ENCODE measurements around the gene DCT. TPM values are rescaled to one million over a fixed set of nuclear protein-coding genes. Genes with fewer than 3 reads are reported as not detected.

The DCT gene
- total RNA-seq, 3 donors from 2014 or later (not counting 1 experiment from before 2014, with no cell fraction given), result 0.16 to 0.75 (median 0.28) TPM

GRCh38 chr13:94433055-94433961, 46.2 kb downstream of the DCT start:
- ATAC-seq (no peak), DNase-seq (no peak)
- no peak for TF ChIP-seq CTCF (IDR thresholded peaks at IDR 0.05)
- H3K9me3 ChIP-seq (ENCODE audit: control insufficient read depth, insufficient read depth, low read length), result no peaks in the 10 kb centered on the region
- no peaks in the 10 kb centered on the region for H3K36me3 Mint-ChIP-seq
- no peak overlapping the region for H3K27ac ChIP-seq (ENCODE audit: low read length)
- H3K27me3 ChIP-seq (ENCODE audit: control insufficient read depth, insufficient read depth, low read length), result no peaks in the 10 kb centered on the region
- H3K4me3 Mint-ChIP-seq, result no peak overlapping the region
- peaks cover 0 to 4% of the 10 kb centered on the region in 2 donors for H3K27me3 Mint-ChIP-seq (ENCODE audit: low read depth in 2 of 2)
- WGBS (ENCODE audit: insufficient coverage), result 69% methylated on average over 19 of the region's 19 CpGs
- H3K27ac Mint-ChIP-seq, result no peak overlapping the region
- no peaks in the 10 kb centered on the region for H3K9me3 Mint-ChIP-seq
- H3K36me3 ChIP-seq (ENCODE audit: control insufficient read depth, insufficient read depth, low read length), result no peaks in the 10 kb centered on the region
- no peaks in the 10 kb centered on the region for H3K4me1 ChIP-seq (ENCODE audit: control insufficient read depth, insufficient read depth, low read length)
- H3K4me3 ChIP-seq (ENCODE audit: low read length), result no peak overlapping the region
- H3K4me1 Mint-ChIP-seq, result no peaks in the 10 kb centered on the region
- intact Hi-C loops (cut with micrococcal nuclease), result no loop called here

GRCh38 chr13:94431987-94432386, 47.5 kb downstream of the DCT start:
- ATAC-seq (no peak), DNase-seq (no peak)
- H3K9me3 ChIP-seq (ENCODE audit: control insufficient read depth, insufficient read depth, low read length), result no peaks in the 10 kb centered on the region
- H3K4me1 ChIP-seq (ENCODE audit: control insufficient read depth, insufficient read depth, low read length), result no peaks in the 10 kb centered on the region
- intact Hi-C loops (cut with micrococcal nuclease), result no loop called here
- Mint-ChIP-seq H3K4me1 (no peaks in the 10 kb centered on the region), H3K4me3 (no peak overlapping the region), H3K27me3 (ENCODE audit: low read depth in 2 of 2) (peaks cover 0 to 4% of the 10 kb centered on the region in 2 donors), H3K36me3 (no peaks in the 10 kb centered on the region), H3K27ac (no peak overlapping the region), H3K9me3 (no peaks in the 10 kb centered on the region)
- H3K36me3 ChIP-seq (ENCODE audit: control insufficient read depth, insufficient read depth, low read length), result no peaks in the 10 kb centered on the region
- no peak overlapping the region for H3K4me3 ChIP-seq (ENCODE audit: low read length)
- no peaks in the 10 kb centered on the region for H3K27me3 ChIP-seq (ENCODE audit: control insufficient read depth, insufficient read depth, low read length)
- H3K27ac ChIP-seq (ENCODE audit: low read length), result no peak overlapping the region
- TF ChIP-seq CTCF (IDR thresholded peaks at IDR 0.05), result no peak

- no peak for TF ChIP-seq CTCF (IDR thresholded peaks at IDR 0.05)
- Mint-ChIP-seq H3K27me3 (ENCODE audit: low read depth in 2 of 2) (peaks cover 0 to 4% of the 10 kb centered on the region in 2 donors), H3K9me3 (no peaks in the 10 kb centered on the region), H3K27ac (no peak overlapping the region), H3K4me3 (no peak overlapping the region), H3K4me1 (no peaks in the 10 kb centered on the region), H3K36me3 (no peaks in the 10 kb centered on the region)
- H3K4me1 ChIP-seq (ENCODE audit: control insufficient read depth, insufficient read depth, low read length), result no peaks in the 10 kb centered on the region
- no peak overlapping the region for H3K4me3 ChIP-seq (ENCODE audit: low read length)
- DNase-seq, result no peak
- WGBS (ENCODE audit: insufficient coverage), result 89% methylated on average over 2 of the region's 2 CpGs
- H3K27me3 ChIP-seq (ENCODE audit: control insufficient read depth, insufficient read depth, low read length), result no peaks in the 10 kb centered on the region
- no peaks in the 10 kb centered on the region for H3K9me3 ChIP-seq (ENCODE audit: control insufficient read depth, insufficient read depth, low read length)
- intact Hi-C loops (cut with micrococcal nuclease), result no loop called here
- no peak for ATAC-seq
- no peak overlapping the region for H3K27ac ChIP-seq (ENCODE audit: low read length)
- H3K36me3 ChIP-seq (ENCODE audit: control insufficient read depth, insufficient read depth, low read length), result no peaks in the 10 kb centered on the region
Observed at GRCh38 chr13:94431574-94431973, 47.9 kb downstream of the DCT start.
